ENCODE measurements around the gene RPGRIP1L. TPM values are rescaled to one million over a fixed set of nuclear protein-coding genes. Genes with fewer than 3 reads are reported as not detected.

RPGRIP1L gene
- total RNA-seq, 1 donor from 2014 or later, result 8.6 TPM

- DNase-seq (ENCODE audit: extremely low read depth, low read depth, low spot score), result no peak
Measured at GRCh38 chr16:53608094-53608493, 95.6 kb downstream of the RPGRIP1L start.

GRCh38 chr16:53605831-53606400 is 97.7 kb downstream of the RPGRIP1L start:
- no peak for DNase-seq (ENCODE audit: extremely low read depth, low read depth, low spot score)

- no peak for DNase-seq (ENCODE audit: extremely low read depth, low read depth, low spot score)
Measured at GRCh38 chr16:53605356-53605755, 98.3 kb downstream of the RPGRIP1L start.

GRCh38 chr16:53601961-53602360 is 101.7 kb downstream of the RPGRIP1L start:
- DNase-seq (ENCODE audit: extremely low read depth, low read depth, low spot score), result no peak

- DNase-seq (ENCODE audit: extremely low read depth, low read depth, low spot score), result no peak
Measured at GRCh38 chr16:53600616-53601015, 103.0 kb downstream of the RPGRIP1L start.

- no peak for DNase-seq (ENCODE audit: extremely low read depth, low read depth, low spot score)
Measured at GRCh38 chr16:53600126-53600525, 103.5 kb downstream of the RPGRIP1L start.

GRCh38 chr16:53599548-53599947 is 104.1 kb downstream of the RPGRIP1L start:
- no peak for DNase-seq (ENCODE audit: extremely low read depth, low read depth, low spot score)

- no peak for DNase-seq (ENCODE audit: extremely low read depth, low read depth, low spot score)
Measured at GRCh38 chr16:53598511-53599275, 105.0 kb downstream of the RPGRIP1L start.

GRCh38 chr16:53597776-53598175 is 105.9 kb downstream of the RPGRIP1L start:
- DNase-seq (ENCODE audit: extremely low read depth, low read depth, low spot score), result no peak

- no peak for DNase-seq (ENCODE audit: extremely low read depth, low read depth, low spot score)
Measured at GRCh38 chr16:53588081-53588648, 115.5 kb downstream of the RPGRIP1L start.

- no peak for DNase-seq (ENCODE audit: extremely low read depth, low read depth, low spot score)
Measured at GRCh38 chr16:53583401-53583800, 120.3 kb downstream of the RPGRIP1L start.

GRCh38 chr16:53581784-53582183 is 121.9 kb downstream of the RPGRIP1L start:
- DNase-seq (ENCODE audit: extremely low read depth, low read depth, low spot score), result no peak

GRCh38 chr16:53580038-53580802 is 123.4 kb downstream of the RPGRIP1L start:
- no peak for DNase-seq (ENCODE audit: extremely low read depth, low read depth, low spot score)

- no peak for DNase-seq (ENCODE audit: extremely low read depth, low read depth, low spot score)
Measured at GRCh38 chr16:53576904-53577303, 126.8 kb downstream of the RPGRIP1L start.

- DNase-seq (ENCODE audit: extremely low read depth, low read depth, low spot score), result no peak
Measured at GRCh38 chr16:53576210-53576609, 127.4 kb downstream of the RPGRIP1L start.

- DNase-seq (ENCODE audit: extremely low read depth, low read depth, low spot score), result no peak
Measured at GRCh38 chr16:53571763-53572162, 131.9 kb downstream of the RPGRIP1L start.

GRCh38 chr16:53566552-53567245 is 137.0 kb downstream of the RPGRIP1L start:
- no peak for DNase-seq (ENCODE audit: extremely low read depth, low read depth, low spot score)

- DNase-seq (ENCODE audit: extremely low read depth, low read depth, low spot score), result no peak
Measured at GRCh38 chr16:53565296-53565863, 138.3 kb downstream of the RPGRIP1L start.

GRCh38 chr16:53563426-53563825 is 140.2 kb downstream of the RPGRIP1L start:
- no peak for DNase-seq (ENCODE audit: extremely low read depth, low read depth, low spot score)

GRCh38 chr16:53561101-53561888 is 142.4 kb downstream of the RPGRIP1L start:
- DNase-seq (ENCODE audit: extremely low read depth, low read depth, low spot score), result no peak
